Lower lobe of right lung (tissue), 2 donors: ENCODE data around the gene ARHGAP4. TPM values are rescaled to one million over a fixed set of nuclear protein-coding genes. Genes with fewer than 3 reads are reported as not detected.

ENCODE experiments used
- ATAC-seq, 2 donors: fragments of 200-7000 bp; cut with Tn5 transposase; one replicate each; pipeline ENCODE4 v1.9.1; 2020 to 2022; ENCODE audit warnings: mild to moderate bottlenecking in 2 of 2, moderate library complexity in 2 of 2
- DNase-seq: peaks from one replicate; pipeline ENCODE4 v3.0.0-alpha.2; 2020
- H3K27ac ChIP-seq: fragments of 200-600 bp; one replicate; pipeline ENCODE4 v1.8.0; 2022
- H3K27me3 ChIP-seq: fragments of 200-600 bp; one replicate; pipeline ENCODE4 v1.8.0; 2022; ENCODE audit warnings: low read depth
- H3K36me3 ChIP-seq: fragments of 200-600 bp; one replicate; pipeline ENCODE4 v1.8.0; 2022; ENCODE audit warnings: mild to moderate bottlenecking
- H3K4me1 ChIP-seq: fragments of 200-600 bp; one replicate; pipeline ENCODE4 v1.8.0; 2022
- H3K4me3 ChIP-seq: fragments of 200-600 bp; one replicate; pipeline ENCODE4 v1.8.0; 2022; ENCODE audit warnings: mild to moderate bottlenecking
- H3K9me3 ChIP-seq: fragments of 200-600 bp; one replicate; pipeline ENCODE4 v1.8.0; 2022
- CTCF ChIP-seq: fragments of 200-600 bp; IDR thresholded peaks from one replicate; pipeline ENCODE4 v1.8.0; 2022; ENCODE audit warnings: antibody characterized with exemption, mild to moderate bottlenecking
- intact Hi-C: fragments of 100-400 bp; cut with DNase I; formaldehyde crosslinking; loops from one replicate; pipeline ENCODE4 v1.11.0; 2022
- total RNA-seq: library from RNA; stranded (reverse); fragmentation: NEBNext Ultra II Directional; extraction: Animal tissue kit (Norgen Biotek cat#: 25700); gene quantifications from one replicate; pipeline ENCODE4 v1.2.1, GENCODE V29; 2021
- donor health status: DM: no; HTN: yes; CAD: no; lungs with severe emphysema.

ARHGAP4 gene
- total RNA-seq, 1 donor from 2014 or later = 70.7 TPM

GRCh38 chrX:153878969-153879653, 47.0 kb downstream of the ARHGAP4 start:
- Histone ChIP-seq H3K27me3 (peaks cover 24% of the 10 kb centered on the region), H3K4me1 (no peaks in the 10 kb centered on the region), H3K4me3 (no peak overlapping the region), H3K9me3 (no peaks in the 10 kb centered on the region), H3K36me3 (no peaks in the 10 kb centered on the region), H3K27ac (no peak overlapping the region)
- TF ChIP-seq CTCF = no peak
- DNase-seq (no peak), ATAC-seq (no peak)
- intact Hi-C loops = no loop called here

DNA sequence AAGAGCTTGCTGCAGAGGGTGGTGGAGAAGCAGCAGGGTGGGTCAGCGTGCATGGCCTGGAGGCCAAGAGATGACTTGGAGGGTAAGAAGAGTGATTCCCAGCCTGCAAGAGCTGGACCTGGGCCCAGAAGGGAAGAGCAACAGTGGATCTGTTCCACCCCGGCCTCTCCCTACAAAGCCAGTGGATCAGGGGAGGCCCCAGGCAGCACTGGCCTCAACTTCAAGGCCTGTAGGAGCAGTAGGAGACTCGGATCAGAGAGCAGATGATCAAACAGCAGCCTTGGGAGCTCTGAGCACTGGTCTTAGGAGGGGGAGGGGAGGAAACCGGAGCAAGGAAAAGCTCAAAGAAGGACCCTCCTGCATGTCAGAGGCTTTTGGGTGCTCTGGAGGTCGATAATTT, 47.7 kb downstream of the ARHGAP4 start:
- no peak for ATAC-seq
- no peak for TF ChIP-seq CTCF
- peaks cover 17% of the 10 kb centered on the region for H3K27me3 ChIP-seq

GRCh38 chrX:153877571-153878261, 48.3 kb downstream of the ARHGAP4 start:
- no peak overlapping the region for H3K27ac ChIP-seq
- ATAC-seq (no peak), DNase-seq (no peak)
- no peak overlapping the region for H3K4me3 ChIP-seq
- intact Hi-C loops = no loop called here
- H3K9me3 ChIP-seq = no peaks in the 10 kb centered on the region
- H3K36me3 ChIP-seq = no peaks in the 10 kb centered on the region
- no peaks in the 10 kb centered on the region for H3K4me1 ChIP-seq
- H3K27me3 ChIP-seq = peaks cover 12% of the 10 kb centered on the region
- no peak for TF ChIP-seq CTCF

More for the DNA sequence above, 47.7 kb downstream of the ARHGAP4 start:
- Histone ChIP-seq H3K4me1 (no peaks in the 10 kb centered on the region), H3K4me3 (no peak overlapping the region), H3K36me3 (no peaks in the 10 kb centered on the region), H3K9me3 (no peaks in the 10 kb centered on the region), H3K27ac (no peak overlapping the region)
- no peak for DNase-seq
- intact Hi-C loops = no loop called here

DNA sequence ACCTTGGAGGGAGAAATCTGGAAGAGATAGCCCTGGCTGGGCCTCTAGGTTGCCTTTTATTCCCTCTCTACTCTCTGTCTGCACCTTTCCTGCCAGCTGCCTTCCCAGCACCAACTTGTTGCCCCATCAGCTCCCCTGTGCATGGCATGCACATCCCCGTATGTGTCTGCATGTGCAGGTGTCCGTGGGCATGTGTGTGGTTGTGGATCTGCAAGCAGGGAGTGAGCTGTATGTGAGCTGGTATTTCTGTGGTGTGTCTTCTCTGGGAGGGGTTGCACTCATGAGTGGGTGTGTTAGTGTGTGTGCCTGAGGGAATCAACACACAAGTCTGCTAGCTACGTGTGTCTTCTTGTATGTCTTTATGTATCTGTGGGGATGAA, 50.0 kb downstream of the ARHGAP4 start:
- DNase-seq (no peak), ATAC-seq (no peak)
- no peak overlapping the region for H3K27ac ChIP-seq
- intact Hi-C loops = no loop called here
- no peak overlapping the region for H3K4me3 ChIP-seq
- no peaks in the 10 kb centered on the region for H3K36me3 ChIP-seq
- H3K27me3 ChIP-seq = peaks cover 9% of the 10 kb centered on the region
- H3K4me1 ChIP-seq = no peaks in the 10 kb centered on the region
- H3K9me3 ChIP-seq = no peaks in the 10 kb centered on the region
- no peak for TF ChIP-seq CTCF

DNA sequence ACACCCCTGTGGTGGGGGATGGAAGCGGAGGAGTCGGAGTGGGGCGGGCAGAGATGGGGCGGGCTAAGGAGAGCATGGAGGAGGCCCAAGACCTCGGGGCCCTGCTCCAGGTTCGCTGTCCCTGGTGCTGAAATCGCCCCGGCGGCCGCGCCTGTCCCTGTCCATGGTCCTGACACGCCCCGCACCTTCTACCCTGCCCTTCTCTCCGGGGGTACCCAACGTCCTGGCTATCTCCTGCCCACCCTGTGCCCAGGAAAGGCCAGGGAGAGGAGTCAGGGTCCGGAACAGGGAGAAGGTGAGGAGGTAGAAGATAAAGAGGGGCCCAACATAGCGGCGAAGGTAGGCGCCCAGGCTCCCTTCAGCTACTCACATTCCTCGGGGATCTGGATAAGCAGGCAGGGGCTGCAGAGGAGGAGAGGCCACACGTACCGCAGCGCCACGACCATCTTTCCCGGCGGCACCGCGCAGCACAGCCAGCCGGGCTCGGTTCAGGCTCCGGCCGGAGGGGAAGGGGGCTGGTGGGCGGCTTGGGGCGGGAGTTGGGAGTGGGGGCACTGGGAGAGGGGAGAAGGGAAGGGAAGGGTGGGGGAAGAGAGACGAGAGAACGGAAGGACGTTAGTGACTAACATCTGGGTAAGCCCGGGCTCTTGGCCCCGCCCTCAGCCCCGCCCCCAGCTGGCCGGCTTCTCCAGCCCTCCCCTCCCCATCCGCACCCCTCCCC, 50.5 kb downstream of the ARHGAP4 start:
- Histone ChIP-seq H3K36me3 (no peaks in the 10 kb centered on the region), H3K9me3 (no peaks in the 10 kb centered on the region), H3K27me3 (peaks cover 9% of the 10 kb centered on the region), H3K4me1 (no peaks in the 10 kb centered on the region), H3K4me3 (no peak overlapping the region), H3K27ac (no peak overlapping the region)
- peak; percentile 53 for DNase-seq
- peak; percentile 74 to 92 for ATAC-seq
- intact Hi-C loops = no loop called here
- no peak for TF ChIP-seq CTCF
